Ishikawa (cell line): ENCODE data around the gene PRKCQ.

ENCODE experiments used
- CEBPB ChIP-seq: IDR thresholded peaks from 2 replicates; pipeline ENCODE4 v1.6.1; 2012
- CREB1 ChIP-seq: IDR thresholded peaks from 2 replicates; pipeline ENCODE4 v1.6.1; 2012; ENCODE audit warnings: low read depth
- EGR1 ChIP-seq: IDR thresholded peaks from 2 replicates; pipeline ENCODE4 v1.6.1; 2012
- EP300 ChIP-seq: IDR thresholded peaks from 2 replicates; pipeline ENCODE4 v1.6.1; 2012; ENCODE audit warnings: borderline replicate concordance
- FOXM1 ChIP-seq: IDR thresholded peaks from 2 replicates; pipeline ENCODE4 v1.6.1; 2012; ENCODE audit warnings: low read depth, borderline replicate concordance
- MAX ChIP-seq: IDR thresholded peaks from 2 replicates; pipeline ENCODE4 v1.6.1; 2012
- NFIC ChIP-seq: IDR thresholded peaks from 2 replicates; pipeline ENCODE4 v1.6.1; 2012
- RAD21 ChIP-seq: IDR thresholded peaks from 2 replicates; pipeline ENCODE4 v1.6.1; 2012; ENCODE audit warnings: low read depth
- REST ChIP-seq: IDR thresholded peaks from 2 replicates; pipeline ENCODE4 v1.6.1; 2012; ENCODE audit warnings: low read depth, mild to moderate bottlenecking
- TAF1 ChIP-seq: IDR thresholded peaks from 2 replicates; pipeline ENCODE4 v1.6.1; 2012; ENCODE audit warnings: low read depth, mild to moderate bottlenecking
- TCF12 ChIP-seq: IDR thresholded peaks from 2 replicates; pipeline ENCODE4 v1.6.1; 2012; ENCODE audit warnings: low read depth
- TEAD4 ChIP-seq: IDR thresholded peaks from 2 replicates; pipeline ENCODE4 v1.6.1; 2012
- USF1 ChIP-seq: IDR thresholded peaks from 2 replicates; pipeline ENCODE4 v1.6.1; 2012
- YY1 ChIP-seq: IDR thresholded peaks from 2 replicates; pipeline ENCODE4 v1.6.1; 2012; ENCODE audit warnings: low read depth
- ZBTB7A ChIP-seq: IDR thresholded peaks from 2 replicates; pipeline ENCODE4 v1.6.1; 2012; ENCODE audit warnings: low read depth

Gene PRKCQ

GRCh38 chr10:6621536-6621935, 41.5 kb upstream of the PRKCQ start:
- TF ChIP-seq TEAD4 (no peak), RAD21 (no peak), CEBPB (no peak), TAF1 (no peak), YY1 (no peak), CREB1 (no peak), USF1 (no peak), MAX (no peak), FOXM1 (no peak), TCF12 (no peak), ZBTB7A (no peak), EP300 (no peak)

GRCh38 chr10:6619660-6620059, 39.6 kb upstream of the PRKCQ start:
- no peak for TF ChIP-seq EP300
- TF ChIP-seq REST, result no peak
- no peak for TF ChIP-seq YY1
- no peak for TF ChIP-seq CEBPB
- TF ChIP-seq NFIC, result no peak

GRCh38 chr10:6618340-6618739, 38.3 kb upstream of the PRKCQ start:
- TF ChIP-seq EGR1 (no peak), NFIC (no peak), ZBTB7A (no peak), CEBPB (no peak), TCF12 (no peak), USF1 (no peak), TAF1 (no peak), MAX (no peak), CREB1 (no peak), YY1 (no peak), FOXM1 (no peak), EP300 (no peak), REST (no peak), TEAD4 (no peak), RAD21 (no peak)

GRCh38 chr10:6617309-6618076, 37.4 kb upstream of the PRKCQ start:
- no peak for TF ChIP-seq TAF1

- TF ChIP-seq NFIC, result no peak
- TF ChIP-seq TAF1, result no peak
- TF ChIP-seq TCF12, result no peak
- TF ChIP-seq EGR1, result no peak
- TF ChIP-seq YY1, result no peak
These were observed 35.9 kb upstream of the PRKCQ start for GRCh38 chr10:6615971-6616370.

GRCh38 chr10:6612371-6612770, 32.3 kb upstream of the PRKCQ start:
- TF ChIP-seq RAD21 (no peak), EP300 (no peak), MAX (no peak), NFIC (no peak), TEAD4 (no peak), CEBPB (no peak), TAF1 (no peak), REST (no peak), CREB1 (no peak), YY1 (no peak), TCF12 (no peak), USF1 (no peak), ZBTB7A (no peak), EGR1 (no peak), FOXM1 (no peak)
